Measurements from ENCODE around the gene FUZ.

Gene FUZ

GRCh38 chr19:49803529-49803856 is 9.6 kb downstream of the FUZ start:
- TF ChIP-seq EZH2phosphoT487 (conservative IDR thresholded peaks at IDR 0.05; ENCODE audit: low read length), result no peak
- no peak overlapping the region for H3K4me2 ChIP-seq (ENCODE audit: low read depth, low read length, poor library complexity, severe bottlenecking)
- H3K9ac ChIP-seq (ENCODE audit: low read length), result no peak overlapping the region
- no peak overlapping the region for H3K27ac ChIP-seq (ENCODE audit: low read depth, low read length)
- H3K27me3 ChIP-seq (ENCODE audit: low read length), result no peaks in the 10 kb centered on the region
- H3F3A ChIP-seq (ENCODE audit: insufficient read depth), result no peaks in the 10 kb centered on the region
- H4K20me1 ChIP-seq (ENCODE audit: low read depth, low read length), result no peaks in the 10 kb centered on the region
- H2AFZ ChIP-seq (ENCODE audit: low read depth, low read length, severe bottlenecking), result no peak overlapping the region
- H3K79me2 ChIP-seq (ENCODE audit: insufficient read depth, low read length), result no peaks in the 10 kb centered on the region
- H3K36me3 ChIP-seq (ENCODE audit: low read length), result no peaks in the 10 kb centered on the region
- H3K9me3 ChIP-seq (ENCODE audit: insufficient read depth, low read length), result no peaks in the 10 kb centered on the region
- H3K4me3 ChIP-seq (ENCODE audit: insufficient read depth, low read length, poor library complexity, severe bottlenecking), result no peak overlapping the region
- H3K9me2 ChIP-seq (replicated peaks; ENCODE audit: insufficient read depth, low read length), result no peaks in the 10 kb centered on the region

DNA sequence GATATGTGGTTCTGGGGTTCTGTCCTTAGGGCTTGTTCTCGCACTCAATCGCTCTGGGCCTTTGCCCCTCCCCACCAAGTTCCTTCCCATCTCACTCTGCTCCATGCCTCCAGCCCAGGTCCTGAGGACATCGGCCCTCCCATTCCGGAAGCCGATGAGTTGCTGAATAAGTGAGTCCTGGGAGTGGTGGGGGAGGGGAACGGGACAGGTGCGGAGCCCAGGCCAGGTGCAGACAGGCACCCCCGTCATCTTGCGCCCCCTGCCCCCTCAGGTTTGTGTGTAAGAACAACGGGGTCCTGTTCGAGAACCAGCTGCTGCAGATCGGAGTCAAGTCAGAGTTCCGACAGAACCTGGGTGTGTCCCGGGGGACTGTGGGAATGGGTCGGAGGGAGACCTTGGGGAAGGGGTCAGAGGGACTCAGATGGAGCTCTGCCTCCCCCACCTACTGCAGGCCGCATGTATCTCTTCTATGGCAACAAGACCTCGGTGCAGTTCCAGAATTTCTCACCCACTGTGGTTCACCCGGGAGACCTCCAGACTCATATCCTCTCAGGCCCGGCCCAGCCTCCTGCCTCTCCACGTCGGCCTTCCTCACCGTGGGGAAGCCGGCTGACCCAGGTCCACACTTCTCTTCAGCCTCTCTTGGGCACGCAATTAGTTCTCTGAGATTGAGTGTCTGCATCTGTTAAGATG is 10.1 kb downstream of the FUZ start:
- no peak overlapping the region for H3K9ac ChIP-seq (ENCODE audit: low read length)
- no peak overlapping the region for H2AFZ ChIP-seq (ENCODE audit: low read depth, low read length, severe bottlenecking)
- no peaks in the 10 kb centered on the region for H3K36me3 ChIP-seq (ENCODE audit: low read length)

DNA sequence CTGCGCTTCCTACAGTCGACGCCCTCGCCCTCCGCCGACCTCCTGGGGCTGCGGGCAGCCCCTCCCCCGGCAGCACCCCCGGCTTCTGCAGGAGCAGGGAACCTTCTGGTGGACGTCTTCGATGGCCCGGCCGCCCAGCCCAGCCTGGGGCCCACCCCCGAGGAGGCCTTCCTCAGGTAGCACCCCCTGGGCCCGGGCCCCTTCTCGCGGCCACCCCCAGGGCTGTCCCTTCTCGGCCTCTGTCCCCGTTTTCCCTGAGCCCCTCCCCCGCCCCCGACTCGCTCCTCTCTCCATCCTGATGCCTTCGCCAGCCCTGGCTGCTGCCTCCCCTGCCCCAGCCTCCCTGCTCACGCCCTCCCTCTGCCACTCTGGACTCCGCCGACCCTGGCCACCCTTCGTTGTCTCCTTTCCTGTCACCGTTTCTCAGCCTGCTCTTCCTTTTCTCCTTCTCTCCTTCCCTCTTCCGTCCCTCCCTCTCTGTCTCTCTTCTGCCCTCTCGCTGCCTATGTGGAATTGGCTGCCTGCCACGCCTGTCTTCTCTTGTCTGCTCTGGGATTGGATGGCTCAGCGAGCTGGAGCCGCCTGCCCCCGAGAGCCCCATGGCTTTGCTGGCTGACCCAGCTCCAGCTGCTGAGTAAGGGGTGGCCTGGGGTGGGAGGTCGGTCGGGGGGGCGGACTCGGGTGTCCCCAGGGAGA is 11.0 kb downstream of the FUZ start:
- Histone ChIP-seq H2AFZ (ENCODE audit: low read depth, low read length, severe bottlenecking) (no peak overlapping the region), H3K9me2 (replicated peaks; ENCODE audit: insufficient read depth, low read length) (no peaks in the 10 kb centered on the region), H3K36me3 (ENCODE audit: low read length) (no peaks in the 10 kb centered on the region), H3K4me2 (ENCODE audit: low read depth, low read length, poor library complexity, severe bottlenecking) (no peak overlapping the region), H3K9me3 (ENCODE audit: insufficient read depth, low read length) (no peaks in the 10 kb centered on the region), H3F3A (ENCODE audit: insufficient read depth) (no peaks in the 10 kb centered on the region), H3K4me3 (ENCODE audit: insufficient read depth, low read length, poor library complexity, severe bottlenecking) (no peak overlapping the region), H3K27me3 (ENCODE audit: low read length) (no peaks in the 10 kb centered on the region), H3K27ac (ENCODE audit: low read depth, low read length) (no peak overlapping the region), H3K79me2 (ENCODE audit: insufficient read depth, low read length) (no peaks in the 10 kb centered on the region), H4K20me1 (ENCODE audit: low read depth, low read length) (no peaks in the 10 kb centered on the region), H3K9ac (ENCODE audit: low read length) (no peak overlapping the region)
- TF ChIP-seq, protein P1, sequence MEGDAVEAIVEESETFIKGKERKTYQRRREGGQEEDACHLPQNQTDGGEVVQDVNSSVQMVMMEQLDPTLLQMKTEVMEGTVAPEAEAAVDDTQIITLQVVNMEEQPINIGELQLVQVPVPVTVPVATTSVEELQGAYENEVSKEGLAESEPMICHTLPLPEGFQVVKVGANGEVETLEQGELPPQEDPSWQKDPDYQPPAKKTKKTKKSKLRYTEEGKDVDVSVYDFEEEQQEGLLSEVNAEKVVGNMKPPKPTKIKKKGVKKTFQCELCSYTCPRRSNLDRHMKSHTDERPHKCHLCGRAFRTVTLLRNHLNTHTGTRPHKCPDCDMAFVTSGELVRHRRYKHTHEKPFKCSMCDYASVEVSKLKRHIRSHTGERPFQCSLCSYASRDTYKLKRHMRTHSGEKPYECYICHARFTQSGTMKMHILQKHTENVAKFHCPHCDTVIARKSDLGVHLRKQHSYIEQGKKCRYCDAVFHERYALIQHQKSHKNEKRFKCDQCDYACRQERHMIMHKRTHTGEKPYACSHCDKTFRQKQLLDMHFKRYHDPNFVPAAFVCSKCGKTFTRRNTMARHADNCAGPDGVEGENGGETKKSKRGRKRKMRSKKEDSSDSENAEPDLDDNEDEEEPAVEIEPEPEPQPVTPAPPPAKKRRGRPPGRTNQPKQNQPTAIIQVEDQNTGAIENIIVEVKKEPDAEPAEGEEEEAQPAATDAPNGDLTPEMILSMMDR (IDR thresholded peaks at IDR 0.05; ENCODE audit: insufficient read depth, low read length, poor library complexity, severe bottlenecking), result no peak
- TF ChIP-seq EZH2phosphoT487 (conservative IDR thresholded peaks at IDR 0.05; ENCODE audit: low read length), result no peak

More for the DNA sequence above, 10.1 kb downstream of the FUZ start:
- no peaks in the 10 kb centered on the region for H3K9me3 ChIP-seq (ENCODE audit: insufficient read depth, low read length)
- no peak overlapping the region for H3K4me3 ChIP-seq (ENCODE audit: insufficient read depth, low read length, poor library complexity, severe bottlenecking)
- no peaks in the 10 kb centered on the region for H3K79me2 ChIP-seq (ENCODE audit: insufficient read depth, low read length)
- no peaks in the 10 kb centered on the region for H3K27me3 ChIP-seq (ENCODE audit: low read length)
- no peak overlapping the region for H3K4me2 ChIP-seq (ENCODE audit: low read depth, low read length, poor library complexity, severe bottlenecking)
- H3F3A ChIP-seq (ENCODE audit: insufficient read depth), result no peaks in the 10 kb centered on the region
- H3K9me2 ChIP-seq (replicated peaks; ENCODE audit: insufficient read depth, low read length), result no peaks in the 10 kb centered on the region
- no peaks in the 10 kb centered on the region for H4K20me1 ChIP-seq (ENCODE audit: low read depth, low read length)
- no peak overlapping the region for H3K27ac ChIP-seq (ENCODE audit: low read depth, low read length)
- TF ChIP-seq EZH2phosphoT487 (conservative IDR thresholded peaks at IDR 0.05; ENCODE audit: low read length), result no peak
- TF ChIP-seq, protein P1 (IDR thresholded peaks at IDR 0.05; ENCODE audit: insufficient read depth, low read length, poor library complexity, severe bottlenecking), result no peak

DNA sequence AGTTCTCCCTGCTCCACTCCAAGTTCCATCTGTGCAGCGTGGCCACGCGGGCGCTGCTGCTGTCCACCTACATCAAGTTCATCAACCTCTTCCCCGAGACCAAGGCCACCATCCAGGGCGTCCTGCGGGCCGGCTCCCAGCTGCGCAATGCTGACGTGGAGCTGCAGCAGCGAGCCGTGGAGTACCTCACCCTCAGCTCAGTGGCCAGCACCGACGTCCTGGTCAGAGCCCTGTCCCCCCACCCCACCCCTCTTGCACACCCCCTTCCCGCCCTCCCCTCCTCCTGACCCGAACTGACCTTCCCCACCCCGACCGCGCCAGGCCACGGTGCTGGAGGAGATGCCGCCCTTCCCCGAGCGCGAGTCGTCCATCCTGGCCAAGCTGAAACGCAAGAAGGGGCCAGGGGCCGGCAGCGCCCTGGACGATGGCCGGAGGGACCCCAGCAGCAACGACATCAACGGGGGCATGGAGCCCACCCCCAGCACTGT is 11.6 kb downstream of the FUZ start:
- H3K9ac ChIP-seq (ENCODE audit: low read length), result no peak overlapping the region
- H3F3A ChIP-seq (ENCODE audit: insufficient read depth), result no peaks in the 10 kb centered on the region
- no peak overlapping the region for H3K4me3 ChIP-seq (ENCODE audit: insufficient read depth, low read length, poor library complexity, severe bottlenecking)
- no peaks in the 10 kb centered on the region for H3K9me2 ChIP-seq (replicated peaks; ENCODE audit: insufficient read depth, low read length)
- no peaks in the 10 kb centered on the region for H3K79me2 ChIP-seq (ENCODE audit: insufficient read depth, low read length)
- H2AFZ ChIP-seq (ENCODE audit: low read depth, low read length, severe bottlenecking), result no peak overlapping the region
- no peaks in the 10 kb centered on the region for H3K27me3 ChIP-seq (ENCODE audit: low read length)
- no peak overlapping the region for H3K4me2 ChIP-seq (ENCODE audit: low read depth, low read length, poor library complexity, severe bottlenecking)
- no peak for TF ChIP-seq EZH2phosphoT487 (conservative IDR thresholded peaks at IDR 0.05; ENCODE audit: low read length)
- TF ChIP-seq, protein P1 (IDR thresholded peaks at IDR 0.05; ENCODE audit: insufficient read depth, low read length, poor library complexity, severe bottlenecking), result no peak
- H3K36me3 ChIP-seq (ENCODE audit: low read length), result no peaks in the 10 kb centered on the region
- H3K9me3 ChIP-seq (ENCODE audit: insufficient read depth, low read length), result no peaks in the 10 kb centered on the region
- H4K20me1 ChIP-seq (ENCODE audit: low read depth, low read length), result no peaks in the 10 kb centered on the region
- no peak overlapping the region for H3K27ac ChIP-seq (ENCODE audit: low read depth, low read length)
